SK-N-SH treated with all-trans-retinoic acid at 6 μM for 48 hours (cell line): ENCODE results near the gene FARS2.

ENCODE experiments used
- ARNTL ChIP-seq: fragments of 450-650 bp; formaldehyde crosslinking; IDR thresholded peaks from 2 replicates; pipeline ENCODE4 v1.5.0; 2020; ENCODE audit warnings: low read depth, mild to moderate bottlenecking, moderate library complexity, borderline replicate concordance
- ESRRG ChIP-seq: fragments of 250-450 bp; sonication (Bioruptor Pico); IDR thresholded peaks from 2 replicates; pipeline ENCODE4 v1.6.1; 2021; ENCODE audit warnings: mild to moderate bottlenecking
- GLIS3 ChIP-seq: fragments of 250-450 bp; sonication (Bioruptor Pico); IDR thresholded peaks from 2 replicates; pipeline ENCODE4 v1.5.0; 2020; ENCODE audit warnings: mild to moderate bottlenecking, moderate library complexity
- RARB ChIP-seq: fragments of 250-450 bp; sonication (Bioruptor Pico); IDR thresholded peaks from 2 replicates; pipeline ENCODE4 v1.8.0; 2021; ENCODE audit warnings: mild to moderate bottlenecking, moderate library complexity
- TSHZ2 ChIP-seq: fragments of 250-450 bp; sonication (Bioruptor Pico); IDR thresholded peaks from 2 replicates; pipeline ENCODE4 v1.5.0; 2020; ENCODE audit warnings: mild to moderate bottlenecking, moderate library complexity
- ZC3H10 ChIP-seq: fragments of 250-450 bp; sonication (Bioruptor Pico); IDR thresholded peaks from 2 replicates; pipeline ENCODE4 v1.5.1; 2021; ENCODE audit warnings: mild to moderate bottlenecking, moderate library complexity
- ZFP3 ChIP-seq: fragments of 250-450 bp; sonication (Bioruptor Pico); IDR thresholded peaks from 2 replicates; pipeline ENCODE4 v1.5.0; 2020; ENCODE audit warnings: mild to moderate bottlenecking, moderate library complexity
- ZFP30 ChIP-seq: fragments of 450-650 bp; formaldehyde crosslinking; IDR thresholded peaks from 2 replicates; pipeline ENCODE4 v1.5.0; 2022; ENCODE audit warnings: mild to moderate bottlenecking, moderate library complexity
- ZNF70 ChIP-seq: fragments of 450-650 bp; formaldehyde crosslinking; IDR thresholded peaks from 2 replicates; pipeline ENCODE4 v1.5.0; 2020; ENCODE audit warnings: mild to moderate bottlenecking, moderate library complexity
- TF ChIP-seq, protein P1 (sequence below): fragments of 250-450 bp; sonication (Bioruptor Pico); IDR thresholded peaks from 2 replicates; pipeline ENCODE4 v1.5.1; 2020; ENCODE audit warnings: low read depth, mild to moderate bottlenecking, moderate library complexity

DNA sequence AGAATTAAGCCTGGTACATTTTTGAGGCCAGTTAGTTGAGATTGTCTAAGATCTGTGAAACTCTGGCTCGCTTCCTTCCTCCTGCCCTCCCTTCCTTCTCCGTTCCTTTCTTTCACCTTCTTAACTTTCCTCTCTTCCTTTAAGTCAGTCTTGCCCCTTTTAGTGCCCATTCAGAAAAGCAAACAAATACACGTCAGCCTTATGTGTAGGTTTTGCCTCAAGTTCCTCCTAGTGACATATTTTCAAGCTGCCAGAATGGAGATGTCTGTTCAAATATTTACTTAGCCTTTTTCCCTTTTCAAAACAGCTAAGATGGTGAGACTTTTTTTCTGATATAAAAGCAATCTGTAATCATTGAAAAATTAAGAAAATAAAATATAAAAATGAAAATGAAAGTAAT lies 178.4 kb downstream of the FARS2 start:
- TF ChIP-seq ZC3H10, result no peak
- no peak for TF ChIP-seq ESRRG
- TF ChIP-seq ZFP30 (CRISPR knock-in tag), result no peak
- TF ChIP-seq, protein P1, sequence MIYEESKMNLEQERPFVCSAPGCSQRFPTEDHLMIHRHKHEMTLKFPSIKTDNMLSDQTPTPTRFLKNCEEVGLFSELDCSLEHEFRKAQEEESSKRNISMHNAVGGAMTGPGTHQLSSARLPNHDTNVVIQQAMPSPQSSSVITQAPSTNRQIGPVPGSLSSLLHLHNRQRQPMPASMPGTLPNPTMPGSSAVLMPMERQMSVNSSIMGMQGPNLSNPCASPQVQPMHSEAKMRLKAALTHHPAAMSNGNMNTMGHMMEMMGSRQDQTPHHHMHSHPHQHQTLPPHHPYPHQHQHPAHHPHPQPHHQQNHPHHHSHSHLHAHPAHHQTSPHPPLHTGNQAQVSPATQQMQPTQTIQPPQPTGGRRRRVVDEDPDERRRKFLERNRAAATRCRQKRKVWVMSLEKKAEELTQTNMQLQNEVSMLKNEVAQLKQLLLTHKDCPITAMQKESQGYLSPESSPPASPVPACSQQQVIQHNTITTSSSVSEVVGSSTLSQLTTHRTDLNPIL (CRISPR knock-in tag), result no peak
- no peak for TF ChIP-seq TSHZ2 (CRISPR knock-in tag)
- TF ChIP-seq ARNTL (CRISPR knock-in tag), result no peak
- no peak for TF ChIP-seq ZFP3 (CRISPR knock-in tag)
- TF ChIP-seq RARB, result no peak
- TF ChIP-seq GLIS3 (CRISPR knock-in tag), result no peak
- TF ChIP-seq ZNF70 (CRISPR knock-in tag), result no peak
